Fibroblast of mammary gland (primary cell): ENCODE results near the gene PFKFB3.

Experiments
- DNase-seq: peaks from one replicate; pipeline ENCODE4 v3.0.0-alpha.2; 2010; ENCODE audit warnings: low read depth
- H3K4me3 ChIP-seq: 2 replicates; pipeline ENCODE4 v1.5.1; 2011; ENCODE audit warnings: low read depth, mild to moderate bottlenecking, low read length, moderate library complexity; ENCODE audit not compliant: control insufficient read depth
- TF ChIP-seq, protein P1 (sequence below): conservative IDR thresholded peaks from 2 replicates; pipeline ENCODE4 v1.5.1; 2011; ENCODE audit warnings: low read depth, low read length, inconsistent platforms; ENCODE audit not compliant: control insufficient read depth, insufficient read depth

PFKFB3 gene

DNA sequence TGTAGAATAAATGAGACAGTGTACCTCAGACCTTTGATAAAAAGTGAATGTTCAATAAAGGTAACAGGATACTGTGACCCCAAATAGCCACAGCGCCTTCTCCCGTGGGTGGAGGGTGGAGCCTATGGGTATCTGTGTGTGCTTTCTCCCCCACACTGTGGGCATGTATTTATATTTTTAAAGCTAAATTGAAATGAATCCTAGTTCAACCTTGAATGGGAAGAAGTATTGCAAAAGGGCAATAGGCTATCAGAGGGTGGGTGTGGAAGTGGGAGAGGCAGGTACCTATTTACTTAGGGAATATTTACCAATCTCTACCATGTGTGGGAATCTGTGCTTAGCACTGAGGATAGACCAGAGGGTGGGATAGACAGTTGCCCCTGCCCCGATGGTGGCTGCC is 68.9 kb downstream of the PFKFB3 start:
- DNase-seq: no peak
- TF ChIP-seq, protein P1, sequence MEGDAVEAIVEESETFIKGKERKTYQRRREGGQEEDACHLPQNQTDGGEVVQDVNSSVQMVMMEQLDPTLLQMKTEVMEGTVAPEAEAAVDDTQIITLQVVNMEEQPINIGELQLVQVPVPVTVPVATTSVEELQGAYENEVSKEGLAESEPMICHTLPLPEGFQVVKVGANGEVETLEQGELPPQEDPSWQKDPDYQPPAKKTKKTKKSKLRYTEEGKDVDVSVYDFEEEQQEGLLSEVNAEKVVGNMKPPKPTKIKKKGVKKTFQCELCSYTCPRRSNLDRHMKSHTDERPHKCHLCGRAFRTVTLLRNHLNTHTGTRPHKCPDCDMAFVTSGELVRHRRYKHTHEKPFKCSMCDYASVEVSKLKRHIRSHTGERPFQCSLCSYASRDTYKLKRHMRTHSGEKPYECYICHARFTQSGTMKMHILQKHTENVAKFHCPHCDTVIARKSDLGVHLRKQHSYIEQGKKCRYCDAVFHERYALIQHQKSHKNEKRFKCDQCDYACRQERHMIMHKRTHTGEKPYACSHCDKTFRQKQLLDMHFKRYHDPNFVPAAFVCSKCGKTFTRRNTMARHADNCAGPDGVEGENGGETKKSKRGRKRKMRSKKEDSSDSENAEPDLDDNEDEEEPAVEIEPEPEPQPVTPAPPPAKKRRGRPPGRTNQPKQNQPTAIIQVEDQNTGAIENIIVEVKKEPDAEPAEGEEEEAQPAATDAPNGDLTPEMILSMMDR: no peak
- no peak overlapping the region for H3K4me3 ChIP-seq

DNA sequence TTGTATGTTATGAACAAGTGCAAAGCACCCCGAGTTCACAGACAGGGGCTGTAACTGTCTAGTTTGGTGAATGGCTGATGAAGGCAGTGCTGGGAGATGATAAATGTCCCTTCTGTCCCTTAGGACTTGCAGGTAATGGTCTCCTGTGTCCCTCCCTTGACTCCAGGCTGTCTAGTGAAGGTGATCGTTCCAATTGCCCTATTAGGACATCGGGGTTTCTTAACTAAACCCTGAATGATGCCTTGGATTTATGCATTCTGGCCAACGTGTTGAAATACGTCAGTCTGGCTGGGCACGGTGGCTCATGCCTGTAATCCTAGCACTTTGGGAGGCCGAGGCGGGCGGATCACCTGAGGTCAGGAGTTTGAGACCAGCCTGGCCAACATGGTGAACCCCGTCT is 69.4 kb downstream of the PFKFB3 start:
- no peak overlapping the region for H3K4me3 ChIP-seq
- TF ChIP-seq, protein P1: no peak
- no peak for DNase-seq

DNA sequence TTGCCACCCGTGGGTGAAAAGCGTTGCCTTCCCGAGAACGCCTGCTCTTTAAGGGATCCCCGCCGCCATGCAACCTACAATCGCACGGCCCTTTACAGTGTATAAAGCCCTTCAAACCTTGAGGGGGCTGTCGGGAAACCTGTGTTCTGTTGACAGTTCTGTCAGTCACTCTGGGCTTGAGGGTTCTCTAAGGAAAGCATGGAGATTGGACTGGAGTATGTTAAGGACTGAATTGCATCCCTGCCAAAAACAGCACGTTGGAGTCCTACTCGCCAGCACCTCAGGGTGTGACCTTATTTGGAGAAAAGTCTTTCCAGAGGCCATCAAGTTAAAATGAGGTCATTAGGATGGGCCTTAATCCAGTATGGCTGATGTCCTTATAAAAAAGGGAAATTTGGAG is 70.6 kb downstream of the PFKFB3 start:
- DNase-seq: no peak
- TF ChIP-seq, protein P1: no peak
- no peak overlapping the region for H3K4me3 ChIP-seq

DNA sequence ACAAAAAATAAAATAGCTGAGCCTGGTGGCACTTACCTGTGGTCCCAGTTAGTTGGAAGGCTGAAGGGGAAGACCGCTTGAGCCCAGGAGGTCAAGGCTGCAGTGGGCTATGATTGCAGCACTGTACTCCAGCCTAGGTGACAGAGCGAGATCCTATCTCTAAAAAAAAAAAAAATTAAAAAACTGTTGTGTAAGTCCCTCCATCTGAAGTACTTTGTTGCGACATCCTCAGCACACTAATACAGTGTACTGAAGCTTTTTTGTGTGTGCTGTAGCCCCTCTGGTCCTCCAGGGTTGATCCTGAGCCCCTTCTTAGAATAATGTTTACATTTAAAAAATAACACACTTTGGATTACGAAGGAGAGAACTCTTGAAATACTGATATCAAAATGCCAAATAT is 71.3 kb downstream of the PFKFB3 start:
- DNase-seq: peak; percentile 54
- TF ChIP-seq, protein P1: no peak
- no peak overlapping the region for H3K4me3 ChIP-seq

DNA sequence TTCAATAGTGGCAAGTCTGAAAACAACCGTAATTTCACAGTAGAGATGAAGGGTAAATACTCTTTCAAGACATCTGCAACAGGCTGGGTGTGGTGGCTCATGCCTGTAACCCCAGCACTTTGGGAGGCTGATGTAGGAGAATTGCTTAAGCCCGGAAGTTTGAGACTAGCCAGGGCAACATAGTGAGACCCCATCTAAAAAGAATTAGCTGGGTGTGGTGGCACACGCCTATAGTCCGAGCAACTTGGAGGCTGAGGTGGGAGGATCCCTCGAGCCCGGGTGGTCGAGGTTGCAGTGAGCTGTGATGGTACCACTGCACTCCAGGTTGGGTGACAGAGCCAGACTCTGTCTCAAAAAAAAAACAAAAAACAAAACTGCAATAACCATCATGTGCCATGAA is 71.8 kb downstream of the PFKFB3 start:
- no peak overlapping the region for H3K4me3 ChIP-seq
- TF ChIP-seq, protein P1: no peak
- no peak for DNase-seq

DNA sequence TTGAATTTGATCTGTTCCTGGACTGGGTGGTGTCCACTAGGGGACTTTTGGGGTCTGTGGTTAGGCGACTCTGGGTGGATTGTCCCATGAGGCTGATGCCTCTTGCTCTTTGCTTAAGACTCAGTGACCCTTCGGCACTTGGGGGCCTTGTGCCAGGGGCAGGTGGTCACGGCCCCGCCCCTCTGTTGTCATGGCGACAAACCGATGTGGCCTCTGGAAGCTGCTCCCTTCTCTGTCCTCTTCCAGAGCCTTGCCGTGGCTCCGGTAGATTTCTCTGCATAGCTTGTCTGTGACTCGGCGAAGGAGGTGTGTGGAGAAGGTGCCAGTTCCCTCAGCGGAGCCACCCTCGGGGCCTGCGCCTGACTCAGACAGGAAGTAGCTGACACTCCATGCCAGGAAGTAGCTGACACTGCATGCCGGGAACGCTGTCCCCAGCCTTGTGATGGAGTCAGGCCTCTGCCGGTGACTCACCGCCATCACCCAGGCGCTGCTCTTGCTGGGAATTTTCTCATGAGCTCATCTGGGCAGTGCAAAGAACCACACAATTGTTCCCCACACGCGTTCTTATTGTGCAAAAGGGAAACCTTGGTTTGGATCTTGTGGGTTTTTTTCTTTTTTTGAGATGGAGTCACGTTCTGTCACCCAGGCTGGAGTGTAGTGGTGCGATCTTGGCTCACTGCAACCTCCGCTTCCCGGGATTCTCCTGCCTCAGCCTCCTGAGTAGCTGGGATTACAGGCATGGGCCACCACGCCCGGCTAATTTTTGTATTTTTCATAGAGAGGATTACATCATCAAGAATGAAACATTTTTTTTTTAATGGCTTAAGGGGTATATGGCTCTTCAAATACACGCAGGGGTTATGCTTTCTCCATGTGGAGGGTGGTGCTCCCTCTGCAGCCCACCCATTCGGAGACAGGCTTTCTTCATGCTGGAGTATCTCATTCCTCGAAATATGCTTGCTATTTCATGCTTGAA is 72.6 kb downstream of the PFKFB3 start:
- DNase-seq: peak; percentile 99
- H3K4me3 ChIP-seq: peak overlapping the region; percentile 43
- TF ChIP-seq, protein P1: no peak
